ENCODE data around the gene GPR22.

The GPR22 gene

DNA sequence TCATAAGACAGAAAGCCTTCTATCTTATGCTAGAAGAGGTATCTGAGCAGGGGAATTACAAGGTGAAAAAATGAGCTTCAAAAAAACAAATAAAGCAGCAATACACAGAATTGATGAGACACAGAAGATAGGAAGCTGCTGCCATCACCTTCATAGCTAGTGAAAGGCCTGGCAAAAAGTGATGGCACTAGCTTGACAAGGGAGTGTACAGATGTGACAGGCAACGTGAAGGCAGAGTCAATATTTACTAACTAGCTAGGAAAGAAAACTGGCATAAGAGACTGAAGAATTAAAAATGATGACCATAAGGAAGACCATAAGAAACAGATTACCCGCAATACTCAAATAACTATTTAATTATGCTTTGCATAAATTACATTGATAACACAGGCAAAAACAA is 9.4 kb downstream of the GPR22 start:
- Histone ChIP-seq H3K9me3 (ENCODE audit: control insufficient read depth, insufficient read depth, low read depth, low read length) (no peaks in the 10 kb centered on the region), H3K4me1 (ENCODE audit: control insufficient read depth, insufficient read depth, low read length) (no peaks in the 10 kb centered on the region), H3K27me3 (ENCODE audit: control insufficient read depth, insufficient read depth, low read length) (no peaks in the 10 kb centered on the region), H3K27ac (ENCODE audit: low read depth, low read length) (no peak overlapping the region), H3K4me3 (ENCODE audit: low read depth, low read length) (no peak overlapping the region), H3K36me3 (ENCODE audit: control insufficient read depth, insufficient read depth, low read length) (no peaks in the 10 kb centered on the region), H3K9ac (ENCODE audit: low read length) (no peak overlapping the region)

DNA sequence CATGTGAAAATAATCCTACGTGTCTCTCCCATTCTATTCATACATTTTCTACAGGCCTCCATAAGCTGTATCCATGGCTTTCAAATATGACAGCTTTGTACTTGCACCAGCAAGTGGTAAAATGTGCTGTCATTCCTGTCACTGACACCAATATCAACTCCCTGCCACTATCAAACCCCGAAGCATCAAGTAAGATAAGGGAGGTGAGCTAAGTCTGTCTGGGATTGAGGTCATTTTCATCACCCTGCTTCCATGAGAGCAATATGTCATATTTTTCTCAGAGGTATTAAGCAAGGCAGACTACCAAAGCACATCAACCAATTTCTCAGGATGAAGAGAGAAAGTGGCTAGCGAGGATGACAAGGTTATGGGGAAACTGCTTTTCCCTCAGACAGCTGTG is 11.1 kb downstream of the GPR22 start:
- Histone ChIP-seq H3K9me3 (ENCODE audit: control insufficient read depth, insufficient read depth, low read depth, low read length) (no peaks in the 10 kb centered on the region), H3K36me3 (ENCODE audit: control insufficient read depth, insufficient read depth, low read length) (no peaks in the 10 kb centered on the region), H3K27me3 (ENCODE audit: control insufficient read depth, insufficient read depth, low read length) (no peaks in the 10 kb centered on the region), H3K4me1 (ENCODE audit: control insufficient read depth, insufficient read depth, low read length) (no peaks in the 10 kb centered on the region), H3K4me3 (ENCODE audit: low read depth, low read length) (no peak overlapping the region), H3K9ac (ENCODE audit: low read length) (no peak overlapping the region), H3K27ac (ENCODE audit: low read depth, low read length) (no peak overlapping the region)

- H3K9ac ChIP-seq (ENCODE audit: low read length), result no peak overlapping the region
- H3K4me1 ChIP-seq (ENCODE audit: control insufficient read depth, insufficient read depth, low read length), result no peaks in the 10 kb centered on the region
- no peaks in the 10 kb centered on the region for H3K9me3 ChIP-seq (ENCODE audit: control insufficient read depth, insufficient read depth, low read depth, low read length)
- H3K27ac ChIP-seq (ENCODE audit: low read depth, low read length), result no peak overlapping the region
- H3K4me3 ChIP-seq (ENCODE audit: low read depth, low read length), result no peak overlapping the region
- H3K36me3 ChIP-seq (ENCODE audit: control insufficient read depth, insufficient read depth, low read length), result no peaks in the 10 kb centered on the region
- H3K27me3 ChIP-seq (ENCODE audit: control insufficient read depth, insufficient read depth, low read length), result no peaks in the 10 kb centered on the region
These were observed 12.7 kb downstream of the GPR22 start for GRCh38 chr7:107482571-107482970.

GRCh38 chr7:107486041-107486440 is 16.2 kb downstream of the GPR22 start:
- no peaks in the 10 kb centered on the region for H3K4me1 ChIP-seq (ENCODE audit: control insufficient read depth, insufficient read depth, low read length)
- no peak overlapping the region for H3K9ac ChIP-seq (ENCODE audit: low read length)
- no peaks in the 10 kb centered on the region for H3K36me3 ChIP-seq (ENCODE audit: control insufficient read depth, insufficient read depth, low read length)
- no peak overlapping the region for H3K4me3 ChIP-seq (ENCODE audit: low read depth, low read length)
- no peaks in the 10 kb centered on the region for H3K9me3 ChIP-seq (ENCODE audit: control insufficient read depth, insufficient read depth, low read depth, low read length)
- no peak overlapping the region for H3K27ac ChIP-seq (ENCODE audit: low read depth, low read length)
- H3K27me3 ChIP-seq (ENCODE audit: control insufficient read depth, insufficient read depth, low read length), result no peaks in the 10 kb centered on the region

DNA sequence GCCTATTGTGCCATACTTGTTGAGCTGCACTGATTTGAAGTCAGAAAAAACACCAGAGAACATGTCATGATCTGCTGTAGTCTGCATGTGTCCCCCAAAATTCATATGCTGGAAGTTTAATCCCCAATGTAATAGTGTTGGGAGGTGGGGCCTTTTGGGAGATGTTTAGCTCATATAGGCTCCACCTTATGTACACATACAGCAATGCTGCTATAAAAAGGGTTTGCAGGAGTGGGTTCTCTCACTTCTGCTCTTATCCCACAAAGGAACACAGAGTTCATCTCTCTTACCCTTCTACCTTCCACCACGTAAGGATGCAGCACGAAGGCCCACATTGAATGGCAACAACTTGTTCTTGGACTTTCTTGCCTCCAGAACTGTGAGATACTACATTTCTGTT is 23.0 kb downstream of the GPR22 start:
- no peaks in the 10 kb centered on the region for H3K9me3 ChIP-seq (ENCODE audit: control insufficient read depth, insufficient read depth, low read depth, low read length)
- no peak overlapping the region for H3K27ac ChIP-seq (ENCODE audit: low read depth, low read length)
- H3K36me3 ChIP-seq (ENCODE audit: control insufficient read depth, insufficient read depth, low read length), result no peaks in the 10 kb centered on the region; the same call in 1 of the 2 replicates
- H3K4me1 ChIP-seq (ENCODE audit: control insufficient read depth, insufficient read depth, low read length), result no peaks in the 10 kb centered on the region
- H3K4me3 ChIP-seq (ENCODE audit: low read depth, low read length), result no peak overlapping the region
- no peak overlapping the region for H3K9ac ChIP-seq (ENCODE audit: low read length)
- no peaks in the 10 kb centered on the region for H3K27me3 ChIP-seq (ENCODE audit: control insufficient read depth, insufficient read depth, low read length)

GRCh38 chr7:107494315-107494751 is 24.5 kb downstream of the GPR22 start:
- Histone ChIP-seq H3K4me3 (ENCODE audit: low read depth, low read length) (no peak overlapping the region), H3K9ac (ENCODE audit: low read length) (no peak overlapping the region), H3K36me3 (ENCODE audit: control insufficient read depth, insufficient read depth, low read length) (no peaks in the 10 kb centered on the region; the same call in 1 of the 2 replicates), H3K4me1 (ENCODE audit: control insufficient read depth, insufficient read depth, low read length) (no peaks in the 10 kb centered on the region), H3K9me3 (ENCODE audit: control insufficient read depth, insufficient read depth, low read depth, low read length) (no peaks in the 10 kb centered on the region), H3K27ac (ENCODE audit: low read depth, low read length) (no peak overlapping the region), H3K27me3 (ENCODE audit: control insufficient read depth, insufficient read depth, low read length) (no peaks in the 10 kb centered on the region)

GRCh38 chr7:107494884-107495283 is 25.0 kb downstream of the GPR22 start:
- Histone ChIP-seq H3K36me3 (ENCODE audit: control insufficient read depth, insufficient read depth, low read length) (no peaks in the 10 kb centered on the region; the same call in 1 of the 2 replicates), H3K27me3 (ENCODE audit: control insufficient read depth, insufficient read depth, low read length) (no peaks in the 10 kb centered on the region), H3K27ac (ENCODE audit: low read depth, low read length) (no peak overlapping the region), H3K9ac (ENCODE audit: low read length) (no peak overlapping the region), H3K9me3 (ENCODE audit: control insufficient read depth, insufficient read depth, low read depth, low read length) (no peaks in the 10 kb centered on the region), H3K4me3 (ENCODE audit: low read depth, low read length) (no peak overlapping the region), H3K4me1 (ENCODE audit: control insufficient read depth, insufficient read depth, low read length) (no peaks in the 10 kb centered on the region)

DNA sequence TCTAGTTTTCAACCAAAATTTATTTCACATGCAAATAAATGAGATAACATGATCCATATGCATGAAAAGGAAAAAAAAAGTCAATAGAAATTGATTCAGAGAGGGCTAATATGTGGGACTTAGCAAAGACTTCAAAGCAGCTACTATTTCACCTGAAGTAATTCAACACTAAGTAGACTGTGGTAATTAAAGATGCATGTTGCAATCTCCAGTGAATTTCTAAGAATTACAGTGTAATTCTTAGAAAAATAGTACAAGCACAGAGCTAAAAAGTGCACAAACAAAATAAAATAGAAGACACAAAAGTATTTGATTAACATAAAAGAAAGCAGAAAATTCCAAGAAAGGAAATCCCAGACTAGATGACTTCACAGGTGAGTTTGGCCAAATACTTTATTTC is 25.7 kb downstream of the GPR22 start:
- Histone ChIP-seq H3K27ac (ENCODE audit: low read depth, low read length) (no peak overlapping the region), H3K36me3 (ENCODE audit: control insufficient read depth, insufficient read depth, low read length) (no peaks in the 10 kb centered on the region; the same call in 1 of the 2 replicates), H3K27me3 (ENCODE audit: control insufficient read depth, insufficient read depth, low read length) (no peaks in the 10 kb centered on the region), H3K9me3 (ENCODE audit: control insufficient read depth, insufficient read depth, low read depth, low read length) (no peaks in the 10 kb centered on the region), H3K4me3 (ENCODE audit: low read depth, low read length) (no peak overlapping the region), H3K4me1 (ENCODE audit: control insufficient read depth, insufficient read depth, low read length) (no peaks in the 10 kb centered on the region), H3K9ac (ENCODE audit: low read length) (no peak overlapping the region)

GRCh38 chr7:107499731-107500130 is 29.9 kb downstream of the GPR22 start:
- H3K4me1 ChIP-seq (ENCODE audit: control insufficient read depth, insufficient read depth, low read length), result no peaks in the 10 kb centered on the region
- no peaks in the 10 kb centered on the region for H3K9me3 ChIP-seq (ENCODE audit: control insufficient read depth, insufficient read depth, low read depth, low read length)
- H3K4me3 ChIP-seq (ENCODE audit: low read depth, low read length), result no peak overlapping the region
- H3K27me3 ChIP-seq (ENCODE audit: control insufficient read depth, insufficient read depth, low read length), result no peaks in the 10 kb centered on the region
- no peak overlapping the region for H3K27ac ChIP-seq (ENCODE audit: low read depth, low read length)
- H3K9ac ChIP-seq (ENCODE audit: low read length), result no peak overlapping the region
- H3K36me3 ChIP-seq (ENCODE audit: control insufficient read depth, insufficient read depth, low read length), result no peaks in the 10 kb centered on the region; the same call in 1 of the 2 replicates

DNA sequence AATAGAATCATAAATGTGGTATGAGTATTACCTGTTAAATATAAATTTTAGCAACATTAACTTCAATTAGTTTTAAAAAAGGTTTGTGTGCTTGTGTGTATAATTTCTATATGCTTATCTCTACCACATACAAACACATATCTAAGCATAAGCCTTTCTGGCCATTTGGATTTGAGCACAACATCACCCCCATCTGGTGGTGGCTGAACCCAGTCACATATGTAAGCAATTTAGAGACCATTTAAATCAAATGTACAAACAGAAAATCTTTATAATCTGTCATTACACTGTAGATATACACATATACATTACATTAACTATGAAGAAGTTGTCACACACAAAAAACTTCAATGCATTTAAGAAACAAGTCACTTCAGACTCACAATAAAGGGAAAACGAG is 31.7 kb downstream of the GPR22 start:
- Histone ChIP-seq H3K4me3 (ENCODE audit: low read depth, low read length) (no peak overlapping the region), H3K27me3 (ENCODE audit: control insufficient read depth, insufficient read depth, low read length) (no peaks in the 10 kb centered on the region), H3K36me3 (ENCODE audit: control insufficient read depth, insufficient read depth, low read length) (peaks cover 9% of the 10 kb centered on the region; the same call in 1 of the 2 replicates), H3K27ac (ENCODE audit: low read depth, low read length) (no peak overlapping the region), H3K9ac (ENCODE audit: low read length) (no peak overlapping the region), H3K4me1 (ENCODE audit: control insufficient read depth, insufficient read depth, low read length) (no peaks in the 10 kb centered on the region), H3K9me3 (ENCODE audit: control insufficient read depth, insufficient read depth, low read depth, low read length) (no peaks in the 10 kb centered on the region)

- H3K4me3 ChIP-seq (ENCODE audit: low read depth, low read length), result no peak overlapping the region
- H3K9ac ChIP-seq (ENCODE audit: low read length), result no peak overlapping the region
- no peak overlapping the region for H3K27ac ChIP-seq (ENCODE audit: low read depth, low read length)
- H3K4me1 ChIP-seq (ENCODE audit: control insufficient read depth, insufficient read depth, low read length), result 0 out of 2 replicates have a peak, but pooled peaks cover 3% of the 10 kb centered on the region
- no peaks in the 10 kb centered on the region for H3K9me3 ChIP-seq (ENCODE audit: control insufficient read depth, insufficient read depth, low read depth, low read length)
- 0 out of 2 replicates have a peak, but pooled peaks cover 9% of the 10 kb centered on the region for H3K36me3 ChIP-seq (ENCODE audit: control insufficient read depth, insufficient read depth, low read length)
- no peaks in the 10 kb centered on the region for H3K27me3 ChIP-seq (ENCODE audit: control insufficient read depth, insufficient read depth, low read length)
These were observed 32.3 kb downstream of the GPR22 start for GRCh38 chr7:107502154-107502553.

- 0 out of 2 replicates have a peak, but pooled peaks cover 3% of the 10 kb centered on the region for H3K4me1 ChIP-seq (ENCODE audit: control insufficient read depth, insufficient read depth, low read length)
- no peak overlapping the region for H3K9ac ChIP-seq (ENCODE audit: low read length)
- H3K9me3 ChIP-seq (ENCODE audit: control insufficient read depth, insufficient read depth, low read depth, low read length), result peaks cover 4% of the 10 kb centered on the region
- H3K27ac ChIP-seq (ENCODE audit: low read depth, low read length), result no peak overlapping the region
- H3K4me3 ChIP-seq (ENCODE audit: low read depth, low read length), result no peak overlapping the region
- H3K36me3 ChIP-seq (ENCODE audit: control insufficient read depth, insufficient read depth, low read length), result 0 out of 2 replicates have a peak, but pooled peaks cover 9% of the 10 kb centered on the region
- no peaks in the 10 kb centered on the region for H3K27me3 ChIP-seq (ENCODE audit: control insufficient read depth, insufficient read depth, low read length)
These were observed 32.9 kb downstream of the GPR22 start for GRCh38 chr7:107502797-107503196.

Measured in HUES6 (cell line).